Stimulated activated CD8-positive, alpha-beta memory T cell treated with anti-CD3 and anti-CD28 coated beads, Interleukin-15, amount 100 ng/mL, for 4 hours (primary cell): ENCODE results near the gene MYO9A.

Experiments used
- DNase-seq, 2 donors: peaks; one replicate each; pipeline ENCODE4 v3.0.0-alpha.2; 2020; ENCODE audit warnings: low read depth in 2 of 2

Gene MYO9A

GRCh38 chr15:72118017-72118978 lies at the start of gene MYO9A, which contains the start of gene SENP8:
Gene MYO9A (minus strand): TSS chr15:72118150. CDS start chr15:72046563, 71,587 bp downstream.
Gene SENP8 (plus strand): TSS chr15:72118403. CDS start chr15:72139624, 21,221 bp downstream.
- peak; percentile 97 to 98 for DNase-seq

GRCh38 chr15:72167445-72167844 lies 49.5 kb upstream of the MYO9A start:
- no peak for DNase-seq

- DNase-seq: no peak
These were observed 48.9 kb upstream of the MYO9A start for GRCh38 chr15:72166716-72167417.

GRCh38 chr15:72163719-72164118 lies 45.8 kb upstream of the MYO9A start:
- DNase-seq: no peak

- no peak for DNase-seq
These were observed 44.6 kb upstream of the MYO9A start for GRCh38 chr15:72162569-72162968.

GRCh38 chr15:72161361-72162132 lies 43.6 kb upstream of the MYO9A start:
- no peak for DNase-seq

GRCh38 chr15:72160696-72161245 lies 42.8 kb upstream of the MYO9A start:
- no peak for DNase-seq

GRCh38 chr15:72156928-72157327 lies 39.0 kb upstream of the MYO9A start:
- no peak for DNase-seq

GRCh38 chr15:72155635-72156616 lies 38.0 kb upstream of the MYO9A start:
- DNase-seq: peak; percentile 50 to 61

GRCh38 chr15:72155003-72155621 lies 37.2 kb upstream of the MYO9A start:
- DNase-seq: no peak

- no peak for DNase-seq
These were observed 36.4 kb upstream of the MYO9A start for GRCh38 chr15:72154316-72154715.

- no peak for DNase-seq
These were observed 35.5 kb upstream of the MYO9A start for GRCh38 chr15:72153269-72154000.

- no peak for DNase-seq
These were observed 29.5 kb upstream of the MYO9A start for GRCh38 chr15:72147418-72147817.

- DNase-seq: no peak
These were observed 29.0 kb upstream of the MYO9A start for GRCh38 chr15:72146934-72147333.

GRCh38 chr15:72146221-72146620 lies 28.3 kb upstream of the MYO9A start:
- no peak for DNase-seq

GRCh38 chr15:72141171-72142084 lies 23.5 kb upstream of the MYO9A start:
- DNase-seq: no peak

GRCh38 chr15:72140088-72140487 lies 22.1 kb upstream of the MYO9A start:
- DNase-seq: no peak

- DNase-seq: no peak
These were observed 21.7 kb upstream of the MYO9A start for GRCh38 chr15:72139667-72140066.
